ENCODE data around the gene NREP. TPM values are rescaled to one million over a fixed set of nuclear protein-coding genes. Genes with fewer than 3 reads are reported as not detected.
A peak's percentile ranks its signal among the peaks of the same experiment; 100 is the strongest.

The NREP gene
- total RNA-seq, 1 experiment from 2014 or later, result 2.3 TPM

GRCh38 chr5:111757355-111758283 lies 625 bp upstream of the NREP start:
- no peaks in the 10 kb centered on the region for H3K9me3 ChIP-seq
- Mint-ChIP-seq H3K27me3 (ENCODE audit: insufficient read depth, unreplicated experiment) (peaks cover 18% of the 10 kb centered on the region), H3K27ac (ENCODE audit: unreplicated experiment) (peak overlapping the region; percentile 82), H3K4me1 (ENCODE audit: low read depth, unreplicated experiment) (peaks cover 4% of the 10 kb centered on the region), H3K4me3 (ENCODE audit: unreplicated experiment) (peak overlapping the region; percentile 73), H3K36me3 (ENCODE audit: insufficient read depth, unreplicated experiment) (no peaks in the 10 kb centered on the region), H3K9me3 (ENCODE audit: unreplicated experiment) (no peaks in the 10 kb centered on the region)
- H3K4me1 ChIP-seq, result peaks cover 11% of the 10 kb centered on the region; the same call in 1 of the 2 replicates
- intact Hi-C loops (cut with micrococcal nuclease; ENCODE audit: unreplicated experiment), result loop anchor here (5.0 kb wide), 2 partner anchors 205 to 390 kb away; no protein-coding TSS in a partner anchor
- peaks cover 1% of the 10 kb centered on the region; the same call in 1 of the 2 replicates for H3K27me3 ChIP-seq (replicated peaks; ENCODE audit: control insufficient read depth, insufficient read depth, low read length)
- DNase-seq, result peak; percentile 72 to 74
- no peaks in the 10 kb centered on the region for H3K36me3 ChIP-seq (ENCODE audit: control insufficient read depth, insufficient read depth, low read length)
- peak overlapping the region; percentile 46 for H3K4me3 ChIP-seq (ENCODE audit: low read depth, low read length)
- TF ChIP-seq CTCF (IDR thresholded peaks at IDR 0.05; ENCODE audit: insufficient read depth in 1 of 2, low read depth in 1 of 2, low read length in 1 of 2, severe bottlenecking in 1 of 2, unreplicated experiment in 1 of 2), result peak; percentile 9 to 38
- ChIA-PET CTCF (interaction anchor here (0.6 kb wide), 1 partner anchor 14 kb away, joined by 5 read pairs; no protein-coding TSS in a partner anchor), POLR2A (no interaction called here)
- BruUV-seq (replicated peaks), result no TSS peak

- ChIA-PET CTCF (no interaction called here), POLR2A (no interaction called here)
- H3K4me1 ChIP-seq, result peaks cover 11% of the 10 kb centered on the region; the same call in 1 of the 2 replicates
- no peak overlapping the region for H3K4me3 ChIP-seq (ENCODE audit: low read depth, low read length)
- no TSS peak for BruUV-seq (replicated peaks)
- no peaks in the 10 kb centered on the region for H3K36me3 Mint-ChIP-seq (ENCODE audit: insufficient read depth, unreplicated experiment)
- peak overlapping the region; percentile 73 for H3K4me3 Mint-ChIP-seq (ENCODE audit: unreplicated experiment)
- no peaks in the 10 kb centered on the region for H3K9me3 ChIP-seq
- peaks cover 18% of the 10 kb centered on the region for H3K27me3 Mint-ChIP-seq (ENCODE audit: insufficient read depth, unreplicated experiment)
- intact Hi-C loops (cut with micrococcal nuclease; ENCODE audit: unreplicated experiment), result loop anchor here (5.0 kb wide), 2 partner anchors 204 to 391 kb away; no protein-coding TSS in a partner anchor
- H3K27ac Mint-ChIP-seq (ENCODE audit: unreplicated experiment), result no peak overlapping the region
- no peaks in the 10 kb centered on the region for H3K36me3 ChIP-seq (ENCODE audit: control insufficient read depth, insufficient read depth, low read length)
- peaks cover 4% of the 10 kb centered on the region for H3K4me1 Mint-ChIP-seq (ENCODE audit: low read depth, unreplicated experiment)
- no peak for DNase-seq
- H3K27me3 ChIP-seq (replicated peaks; ENCODE audit: control insufficient read depth, insufficient read depth, low read length), result peaks cover 1% of the 10 kb centered on the region; the same call in 1 of the 2 replicates
- no peak for TF ChIP-seq CTCF (IDR thresholded peaks at IDR 0.05; ENCODE audit: insufficient read depth in 1 of 2, low read depth in 1 of 2, low read length in 1 of 2, severe bottlenecking in 1 of 2, unreplicated experiment in 1 of 2)
- H3K9me3 Mint-ChIP-seq (ENCODE audit: unreplicated experiment), result no peaks in the 10 kb centered on the region
Measured at GRCh38 chr5:111755942-111756381, 1.0 kb downstream of the NREP start.

DNA sequence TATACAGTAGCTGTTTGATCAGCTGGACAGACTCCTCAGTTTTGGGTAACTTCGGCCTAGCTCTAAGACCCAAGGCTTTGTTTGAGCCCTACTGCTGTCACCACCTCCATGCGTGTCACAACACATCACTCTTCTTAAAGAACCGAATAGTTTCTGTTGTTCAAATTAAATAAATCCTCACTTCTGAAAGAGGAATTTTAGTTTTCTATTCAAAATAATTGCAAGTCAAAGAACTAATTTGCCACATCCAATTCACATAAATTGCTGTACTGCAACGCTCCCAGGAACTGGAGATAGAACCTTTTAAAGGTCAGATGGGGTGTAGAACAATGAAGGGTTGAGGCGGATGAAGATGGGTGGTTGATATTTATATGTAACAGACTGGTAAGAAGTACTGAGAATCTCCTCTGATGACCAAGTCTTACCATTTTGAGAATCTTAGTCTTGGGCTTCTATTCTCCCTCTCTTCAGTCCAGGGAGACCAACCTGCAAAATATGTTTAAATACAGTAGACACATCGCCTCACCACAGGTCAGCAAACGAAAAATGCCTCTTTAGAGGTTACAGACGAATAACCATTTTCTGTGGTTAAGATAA lies 1.6 kb downstream of the NREP start:
- intact Hi-C loops (cut with micrococcal nuclease; ENCODE audit: unreplicated experiment), result loop anchor here (5.0 kb wide), 2 partner anchors 203 to 392 kb away; no protein-coding TSS in a partner anchor
- CTCF ChIA-PET, result no interaction called here
- peaks cover 4% of the 10 kb centered on the region for H3K4me1 Mint-ChIP-seq (ENCODE audit: low read depth, unreplicated experiment)
- Histone ChIP-seq H3K27me3 (replicated peaks; ENCODE audit: control insufficient read depth, insufficient read depth, low read length) (peaks cover 1% of the 10 kb centered on the region; the same call in 1 of the 2 replicates), H3K36me3 (ENCODE audit: control insufficient read depth, insufficient read depth, low read length) (no peaks in the 10 kb centered on the region), H3K4me1 (peaks cover 11% of the 10 kb centered on the region; the same call in 1 of the 2 replicates), H3K4me3 (ENCODE audit: low read depth, low read length) (no peak overlapping the region), H3K9me3 (no peaks in the 10 kb centered on the region)
- BruUV-seq (replicated peaks), result no TSS peak
- H3K4me3 Mint-ChIP-seq (ENCODE audit: unreplicated experiment), result no peak overlapping the region
- peaks cover 17% of the 10 kb centered on the region for H3K27me3 Mint-ChIP-seq (ENCODE audit: insufficient read depth, unreplicated experiment)
- TF ChIP-seq CTCF (IDR thresholded peaks at IDR 0.05; ENCODE audit: insufficient read depth in 1 of 2, low read depth in 1 of 2, low read length in 1 of 2, severe bottlenecking in 1 of 2, unreplicated experiment in 1 of 2), result no peak
- DNase-seq, result no peak
- no peaks in the 10 kb centered on the region for H3K9me3 Mint-ChIP-seq (ENCODE audit: unreplicated experiment)
- H3K36me3 Mint-ChIP-seq (ENCODE audit: insufficient read depth, unreplicated experiment), result no peaks in the 10 kb centered on the region
- POLR2A ChIA-PET, result no interaction called here
- no peak overlapping the region for H3K27ac Mint-ChIP-seq (ENCODE audit: unreplicated experiment)

All from Caco-2 (cell line).